22Rv1 (cell line): Measurements from ENCODE around the gene ULK4.
"Not testable (repeated sequence)": the region's sequence is repeated elsewhere in the genome, so short reads cannot be mapped to it uniquely, and the experiment has no call there.

Source experiments
- H3K27ac ChIP-seq: fragments of 450-650 bp; 2 replicates; pipeline ENCODE4 v1.5.1; 2017
- CTCF ChIP-seq: fragments of 450-650 bp; IDR thresholded peaks from 2 replicates; pipeline ENCODE4 v1.5.1; 2017; ENCODE audit warnings: mild to moderate bottlenecking
- ZFX ChIP-seq: fragments of 450-650 bp; IDR thresholded peaks from 2 replicates; pipeline ENCODE4 v1.6.1; 2017; ENCODE audit warnings: antibody characterized with exemption, borderline replicate concordance

ULK4 gene

DNA sequence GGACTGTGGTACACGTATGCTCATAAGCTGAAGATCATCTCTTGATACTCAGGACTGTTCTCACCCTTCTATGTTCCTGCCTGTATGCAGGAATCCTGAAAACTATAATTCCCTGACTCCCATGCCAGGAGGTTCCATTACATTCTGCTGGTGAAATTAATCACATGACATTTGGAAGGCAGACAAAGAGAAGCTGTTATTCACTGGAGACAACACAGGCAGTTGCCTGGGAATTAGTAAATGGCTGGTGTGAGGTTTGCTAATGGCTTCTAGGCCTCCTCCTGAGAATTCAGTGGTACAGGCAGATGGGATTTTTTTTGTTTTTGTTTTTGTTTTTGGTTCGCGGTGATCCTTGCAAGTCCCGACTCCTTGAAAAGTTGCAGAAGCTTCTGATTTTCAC is 671.2 kb downstream of the ULK4 start:
- no peak for TF ChIP-seq CTCF
- TF ChIP-seq ZFX, result no peak
- no peak overlapping the region for H3K27ac ChIP-seq

GRCh38 chr3:41290306-41290705 is 671.6 kb downstream of the ULK4 start:
- no peak overlapping the region for H3K27ac ChIP-seq
- TF ChIP-seq ZFX (no peak), CTCF (no peak)

DNA sequence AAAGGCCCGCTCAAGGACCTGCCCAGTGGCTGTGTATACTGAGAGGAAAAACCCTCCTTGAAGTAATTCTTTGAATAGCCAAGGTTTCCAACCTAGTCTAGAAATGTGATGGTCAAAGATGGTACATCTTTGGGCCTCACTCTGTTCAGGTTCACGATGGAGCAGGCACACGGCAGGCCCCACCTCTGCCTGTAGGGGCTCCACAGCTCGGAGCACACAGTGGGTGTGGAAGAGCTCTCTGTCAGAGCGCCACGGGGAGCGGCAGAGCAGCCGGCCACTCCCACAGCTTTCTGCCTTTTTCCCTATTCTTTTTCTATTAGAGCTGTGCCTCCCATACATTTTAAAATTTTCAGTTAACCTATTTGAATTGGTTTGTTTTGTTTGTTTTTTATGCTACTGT is 673.1 kb downstream of the ULK4 start:
- TF ChIP-seq ZFX, result no peak
- TF ChIP-seq CTCF, result no peak
- no peak overlapping the region for H3K27ac ChIP-seq

DNA sequence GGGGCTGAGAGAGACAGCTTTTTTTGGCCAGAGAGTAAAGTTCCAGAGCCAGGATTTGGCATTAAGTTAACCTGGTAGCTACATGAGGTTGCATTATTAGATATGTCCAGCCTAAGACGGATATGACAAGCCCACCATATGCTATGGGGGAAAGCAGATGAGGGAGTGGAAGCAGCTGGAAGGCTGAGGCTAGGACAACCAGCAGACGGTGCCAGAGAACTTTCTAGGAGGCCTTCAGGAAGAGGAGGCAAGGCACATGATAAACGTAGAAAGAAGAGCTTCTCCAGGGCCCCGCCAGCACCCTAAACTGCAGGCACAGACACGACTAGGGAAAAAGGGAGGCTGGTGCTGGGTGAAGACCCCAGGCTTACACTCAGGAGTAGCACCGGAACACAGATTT is 675.6 kb downstream of the ULK4 start:
- TF ChIP-seq CTCF, result 0 out of 2 replicates have a peak, but pooled peaks have one; percentile 4
- no peak for TF ChIP-seq ZFX
- no peak overlapping the region for H3K27ac ChIP-seq

- H3K27ac ChIP-seq, result not testable (repeated sequence)
These were observed 677.0 kb downstream of the ULK4 start for GRCh38 chr3:41284934-41285333.

DNA sequence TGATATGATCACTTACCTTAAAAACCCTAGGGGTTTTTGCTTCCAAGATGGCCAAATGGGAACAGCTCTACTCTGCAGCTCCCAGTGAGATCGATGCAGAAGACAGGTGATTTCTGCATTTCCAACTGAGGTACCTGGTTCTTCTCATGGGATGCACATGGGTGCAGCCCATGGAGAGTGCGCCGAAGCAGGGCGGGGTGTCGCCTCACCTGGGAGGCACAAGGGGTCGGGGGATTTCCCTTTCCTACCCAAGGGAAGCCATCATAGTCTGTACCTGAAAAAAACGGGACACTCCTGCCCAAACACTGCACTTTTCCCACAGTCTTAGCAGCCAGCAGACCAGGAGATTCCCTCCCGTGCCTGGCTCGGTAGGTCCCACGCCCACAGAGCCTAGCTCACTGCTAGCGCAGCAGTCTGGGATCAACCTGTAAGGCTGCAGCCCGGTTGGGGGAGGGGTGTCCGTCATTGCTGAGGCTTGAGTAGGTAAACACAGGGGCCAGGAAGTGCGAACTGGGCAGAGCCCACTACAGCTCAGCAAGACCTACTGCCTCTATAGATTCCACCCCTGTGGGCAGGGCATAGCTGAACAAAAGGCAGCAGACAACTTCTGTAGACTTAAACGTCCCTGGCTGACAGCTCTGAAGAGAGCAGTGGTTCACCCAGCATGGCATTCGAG is 684.0 kb downstream of the ULK4 start:
- TF ChIP-seq ZFX, result no peak
- no peak for TF ChIP-seq CTCF
- H3K27ac ChIP-seq, result no peak overlapping the region

- H3K27ac ChIP-seq, result no peak overlapping the region
- TF ChIP-seq CTCF, result no peak
- TF ChIP-seq ZFX, result no peak
These were observed 685.7 kb downstream of the ULK4 start for GRCh38 chr3:41276191-41276590.
